ENCODE results near the gene BCAS1.

Gene BCAS1

GRCh38 chr20:54095824-54096223 lies 25.4 kb upstream of the BCAS1 start:
- Mint-ChIP-seq H3K4me3 (no peak overlapping the region), H3K27ac (ENCODE audit: low read depth) (no peak overlapping the region), H3K9me3 (no peaks in the 10 kb centered on the region), H3K36me3 (ENCODE audit: insufficient read depth) (no peaks in the 10 kb centered on the region), H3K4me1 (peaks cover under 1% of the 10 kb centered on the region), H3K27me3 (peaks cover 11% of the 10 kb centered on the region)
- no peak for ATAC-seq (replicated peaks; ENCODE audit: extremely low read depth, poor library complexity, severe bottlenecking)
- DNase-seq (ENCODE audit: low spot score in 2 of 2): no peak

GRCh38 chr20:54094268-54094580 lies 23.8 kb upstream of the BCAS1 start:
- H3K4me1 Mint-ChIP-seq: peaks cover 8% of the 10 kb centered on the region
- no peak overlapping the region for H3K4me3 Mint-ChIP-seq
- H3K9me3 Mint-ChIP-seq: no peaks in the 10 kb centered on the region
- no peak overlapping the region for H3K27ac Mint-ChIP-seq (ENCODE audit: low read depth)
- no peaks in the 10 kb centered on the region for H3K36me3 Mint-ChIP-seq (ENCODE audit: insufficient read depth)
- peaks cover 22% of the 10 kb centered on the region for H3K27me3 Mint-ChIP-seq
- no peak for ATAC-seq (replicated peaks; ENCODE audit: extremely low read depth, poor library complexity, severe bottlenecking)
- no peak for DNase-seq (ENCODE audit: low spot score in 2 of 2)

- Mint-ChIP-seq H3K4me3 (no peak overlapping the region), H3K9me3 (no peaks in the 10 kb centered on the region), H3K36me3 (ENCODE audit: insufficient read depth) (no peaks in the 10 kb centered on the region), H3K27ac (ENCODE audit: low read depth) (no peak overlapping the region), H3K4me1 (peaks cover 8% of the 10 kb centered on the region), H3K27me3 (peaks cover 22% of the 10 kb centered on the region)
- no peak for DNase-seq (ENCODE audit: low spot score in 2 of 2)
- ATAC-seq (replicated peaks; ENCODE audit: extremely low read depth, poor library complexity, severe bottlenecking): no peak
These were observed 23.3 kb upstream of the BCAS1 start for GRCh38 chr20:54093423-54094267.

GRCh38 chr20:54092021-54092420 lies 21.6 kb upstream of the BCAS1 start:
- H3K4me1 Mint-ChIP-seq: peaks cover 8% of the 10 kb centered on the region
- no peak for ATAC-seq (replicated peaks; ENCODE audit: extremely low read depth, poor library complexity, severe bottlenecking)
- peaks cover 22% of the 10 kb centered on the region for H3K27me3 Mint-ChIP-seq
- H3K9me3 Mint-ChIP-seq: no peaks in the 10 kb centered on the region
- no peak for DNase-seq (ENCODE audit: low spot score in 2 of 2)
- H3K4me3 Mint-ChIP-seq: no peak overlapping the region
- H3K27ac Mint-ChIP-seq (ENCODE audit: low read depth): no peak overlapping the region
- no peaks in the 10 kb centered on the region for H3K36me3 Mint-ChIP-seq (ENCODE audit: insufficient read depth)

- Mint-ChIP-seq H3K9me3 (no peaks in the 10 kb centered on the region), H3K27ac (ENCODE audit: low read depth) (no peak overlapping the region), H3K4me1 (peaks cover 8% of the 10 kb centered on the region), H3K36me3 (ENCODE audit: insufficient read depth) (no peaks in the 10 kb centered on the region), H3K4me3 (no peak overlapping the region), H3K27me3 (peaks cover 22% of the 10 kb centered on the region)
- ATAC-seq (replicated peaks; ENCODE audit: extremely low read depth, poor library complexity, severe bottlenecking) (no peak), DNase-seq (ENCODE audit: low spot score in 2 of 2) (no peak)
These were observed 20.7 kb upstream of the BCAS1 start for GRCh38 chr20:54091120-54091480.

- Mint-ChIP-seq H3K4me1 (peaks cover 8% of the 10 kb centered on the region), H3K27me3 (peaks cover 22% of the 10 kb centered on the region), H3K36me3 (ENCODE audit: insufficient read depth) (no peaks in the 10 kb centered on the region), H3K9me3 (no peaks in the 10 kb centered on the region), H3K4me3 (no peak overlapping the region), H3K27ac (ENCODE audit: low read depth) (no peak overlapping the region)
- ATAC-seq (replicated peaks; ENCODE audit: extremely low read depth, poor library complexity, severe bottlenecking) (no peak), DNase-seq (ENCODE audit: low spot score in 2 of 2) (no peak)
These were observed 20.1 kb upstream of the BCAS1 start for GRCh38 chr20:54090230-54091119.

GRCh38 chr20:54088430-54088829 lies 18.0 kb upstream of the BCAS1 start:
- Mint-ChIP-seq H3K27ac (ENCODE audit: low read depth) (no peak overlapping the region), H3K36me3 (ENCODE audit: insufficient read depth) (no peaks in the 10 kb centered on the region), H3K4me3 (no peak overlapping the region), H3K27me3 (peaks cover 13% of the 10 kb centered on the region), H3K9me3 (no peaks in the 10 kb centered on the region), H3K4me1 (peaks cover 8% of the 10 kb centered on the region)
- ATAC-seq (replicated peaks; ENCODE audit: extremely low read depth, poor library complexity, severe bottlenecking) (no peak), DNase-seq (ENCODE audit: low spot score in 2 of 2) (no peak)

GRCh38 chr20:54086507-54087039 lies 16.2 kb upstream of the BCAS1 start:
- Mint-ChIP-seq H3K27me3 (peaks cover 13% of the 10 kb centered on the region), H3K4me3 (no peak overlapping the region), H3K36me3 (ENCODE audit: insufficient read depth) (no peaks in the 10 kb centered on the region), H3K9me3 (no peaks in the 10 kb centered on the region), H3K4me1 (peaks cover 8% of the 10 kb centered on the region), H3K27ac (ENCODE audit: low read depth) (no peak overlapping the region)
- no peak for DNase-seq (ENCODE audit: low spot score in 2 of 2)
- no peak for ATAC-seq (replicated peaks; ENCODE audit: extremely low read depth, poor library complexity, severe bottlenecking)

GRCh38 chr20:54085910-54086309 lies 15.5 kb upstream of the BCAS1 start:
- H3K4me3 Mint-ChIP-seq: no peak overlapping the region
- H3K36me3 Mint-ChIP-seq (ENCODE audit: insufficient read depth): no peaks in the 10 kb centered on the region
- no peaks in the 10 kb centered on the region for H3K9me3 Mint-ChIP-seq
- ATAC-seq (replicated peaks; ENCODE audit: extremely low read depth, poor library complexity, severe bottlenecking) (no peak), DNase-seq (ENCODE audit: low spot score in 2 of 2) (no peak)
- H3K4me1 Mint-ChIP-seq: peaks cover 9% of the 10 kb centered on the region
- no peak overlapping the region for H3K27ac Mint-ChIP-seq (ENCODE audit: low read depth)
- peaks cover 12% of the 10 kb centered on the region for H3K27me3 Mint-ChIP-seq

GRCh38 chr20:54085425-54085824 lies 15.0 kb upstream of the BCAS1 start:
- no peaks in the 10 kb centered on the region for H3K9me3 Mint-ChIP-seq
- no peak overlapping the region for H3K27ac Mint-ChIP-seq (ENCODE audit: low read depth)
- H3K4me3 Mint-ChIP-seq: no peak overlapping the region
- DNase-seq (ENCODE audit: low spot score in 2 of 2): no peak
- no peak for ATAC-seq (replicated peaks; ENCODE audit: extremely low read depth, poor library complexity, severe bottlenecking)
- H3K4me1 Mint-ChIP-seq: peaks cover 9% of the 10 kb centered on the region
- no peaks in the 10 kb centered on the region for H3K36me3 Mint-ChIP-seq (ENCODE audit: insufficient read depth)
- peaks cover 7% of the 10 kb centered on the region for H3K27me3 Mint-ChIP-seq

GRCh38 chr20:54084727-54085388 lies 14.5 kb upstream of the BCAS1 start:
- no peak overlapping the region for H3K27ac Mint-ChIP-seq (ENCODE audit: low read depth)
- ATAC-seq (replicated peaks; ENCODE audit: extremely low read depth, poor library complexity, severe bottlenecking) (no peak), DNase-seq (ENCODE audit: low spot score in 2 of 2) (no peak)
- peaks cover 5% of the 10 kb centered on the region for H3K4me1 Mint-ChIP-seq
- H3K27me3 Mint-ChIP-seq: peaks cover 1% of the 10 kb centered on the region
- H3K36me3 Mint-ChIP-seq (ENCODE audit: insufficient read depth): no peaks in the 10 kb centered on the region
- no peak overlapping the region for H3K4me3 Mint-ChIP-seq
- H3K9me3 Mint-ChIP-seq: no peaks in the 10 kb centered on the region

- no peaks in the 10 kb centered on the region for H3K9me3 Mint-ChIP-seq
- H3K27ac Mint-ChIP-seq (ENCODE audit: low read depth): no peak overlapping the region
- H3K36me3 Mint-ChIP-seq (ENCODE audit: insufficient read depth): no peaks in the 10 kb centered on the region
- DNase-seq (ENCODE audit: low spot score in 2 of 2) (no peak), ATAC-seq (replicated peaks; ENCODE audit: extremely low read depth, poor library complexity, severe bottlenecking) (no peak)
- H3K27me3 Mint-ChIP-seq: no peaks in the 10 kb centered on the region
- H3K4me1 Mint-ChIP-seq: peaks cover 6% of the 10 kb centered on the region
- H3K4me3 Mint-ChIP-seq: no peak overlapping the region
These were observed 13.8 kb upstream of the BCAS1 start for GRCh38 chr20:54084193-54084592.
